ENCODE results near the gene TMEM97. TPM values are rescaled to one million over a fixed set of nuclear protein-coding genes. Genes with fewer than 3 reads are reported as not detected.

TMEM97 gene
- total and polyA plus RNA-seq, 2 experiments from 2014 or later = 101 to 216 TPM

- H3K27ac ChIP-seq (ENCODE audit: low read depth) = no peak overlapping the region
Measured at GRCh38 chr17:28365487-28365886, 46.5 kb downstream of the TMEM97 start.

GRCh38 chr17:28366605-28367004 lies 47.6 kb downstream of the TMEM97 start:
- peak; percentile 39 for DNase-seq (ENCODE audit: low spot score)
- no peaks in the 10 kb centered on the region for H3K9me3 Mint-ChIP-seq
- H3K4me3 ChIP-seq = no peak overlapping the region
- peak; percentile 12 to 30; a peak in 3 of 4 replicates for TF ChIP-seq CTCF (conservative IDR thresholded peaks at IDR 0.05; ENCODE audit: low read depth in 2 of 2)
- TF ChIP-seq, protein P1, sequence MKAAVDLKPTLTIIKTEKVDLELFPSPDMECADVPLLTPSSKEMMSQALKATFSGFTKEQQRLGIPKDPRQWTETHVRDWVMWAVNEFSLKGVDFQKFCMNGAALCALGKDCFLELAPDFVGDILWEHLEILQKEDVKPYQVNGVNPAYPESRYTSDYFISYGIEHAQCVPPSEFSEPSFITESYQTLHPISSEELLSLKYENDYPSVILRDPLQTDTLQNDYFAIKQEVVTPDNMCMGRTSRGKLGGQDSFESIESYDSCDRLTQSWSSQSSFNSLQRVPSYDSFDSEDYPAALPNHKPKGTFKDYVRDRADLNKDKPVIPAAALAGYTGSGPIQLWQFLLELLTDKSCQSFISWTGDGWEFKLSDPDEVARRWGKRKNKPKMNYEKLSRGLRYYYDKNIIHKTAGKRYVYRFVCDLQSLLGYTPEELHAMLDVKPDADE (IDR thresholded peaks at IDR 0.05) = no peak
- ATAC-seq = peak; percentile 8; the same call in 1 of the 3 replicates
- peaks cover 14% of the 10 kb centered on the region for H3K27me3 Mint-ChIP-seq (ENCODE audit: insufficient read depth, low read depth, poor library complexity)
- no peaks in the 10 kb centered on the region for H3K79me2 ChIP-seq (replicated peaks; ENCODE audit: insufficient read depth)
- no peaks in the 10 kb centered on the region; the same call in 1 of the 2 replicates for H3F3A ChIP-seq (replicated peaks; ENCODE audit: low read depth)
- H3K4me2 ChIP-seq = no peak overlapping the region
- H2AFZ ChIP-seq = no peak overlapping the region
- H3K27me3 ChIP-seq (ENCODE audit: insufficient read depth) = no peaks in the 10 kb centered on the region
- no peak overlapping the region for H3K27ac ChIP-seq (ENCODE audit: low read depth)
- H3K36me3 Mint-ChIP-seq (ENCODE audit: low read depth) = peaks cover 8% of the 10 kb centered on the region; the same call in 2 of the 3 replicates
- H3K27ac Mint-ChIP-seq = no peak overlapping the region
- H3K4me1 ChIP-seq (ENCODE audit: insufficient read depth) = peaks cover 9% of the 10 kb centered on the region; the same call in 1 of the 2 replicates
- H3K9me2 ChIP-seq (ENCODE audit: insufficient read depth) = no peaks in the 10 kb centered on the region
- no peak overlapping the region for H3K4me3 Mint-ChIP-seq
- no peaks in the 10 kb centered on the region for H4K20me1 ChIP-seq (replicated peaks; ENCODE audit: insufficient read depth)
- peaks cover 5% of the 10 kb centered on the region; the same call in 1 of the 2 replicates for H3K36me3 ChIP-seq (ENCODE audit: insufficient read depth)
- H3K4me1 Mint-ChIP-seq = peaks cover 13% of the 10 kb centered on the region

More at GRCh38 chr17:28365487-28365886, 46.5 kb downstream of the TMEM97 start:
- H3K79me2 ChIP-seq (replicated peaks; ENCODE audit: insufficient read depth) = no peaks in the 10 kb centered on the region
- no peaks in the 10 kb centered on the region for H3K9me2 ChIP-seq (ENCODE audit: insufficient read depth)
- H3K27me3 Mint-ChIP-seq (ENCODE audit: insufficient read depth, low read depth, poor library complexity) = peaks cover 11% of the 10 kb centered on the region
- DNase-seq (ENCODE audit: low spot score) = no peak
- H3K36me3 Mint-ChIP-seq (ENCODE audit: low read depth) = peaks cover 19% of the 10 kb centered on the region
- H2AFZ ChIP-seq = no peak overlapping the region
- H3K4me1 Mint-ChIP-seq = peaks cover 10% of the 10 kb centered on the region
- TF ChIP-seq NANOG (IDR thresholded peaks at IDR 0.05; ENCODE audit: borderline replicate concordance) = no peak
- no peak for TF ChIP-seq ZNF114 (CRISPR knock-in tag; IDR thresholded peaks at IDR 0.05)
- TF ChIP-seq, protein P1 (IDR thresholded peaks at IDR 0.05) = no peak
- TF ChIP-seq JUNB (IDR thresholded peaks at IDR 0.05; ENCODE audit: unreplicated experiment) = no peak
- TF ChIP-seq EZH2 (IDR thresholded peaks at IDR 0.05; ENCODE audit: low read depth, unreplicated experiment) = no peak
- no peak for TF ChIP-seq POLR2AphosphoS5 (IDR thresholded peaks at IDR 0.05; ENCODE audit: low read depth)
- TF ChIP-seq STAT1 (IDR thresholded peaks at IDR 0.05; ENCODE audit: unreplicated experiment) = no peak
- no peak for TF ChIP-seq EZH2phosphoT487 (IDR thresholded peaks at IDR 0.05; ENCODE audit: unreplicated experiment)
- TF ChIP-seq ZNF331 (CRISPR knock-in tag; IDR thresholded peaks at IDR 0.05; ENCODE audit: low read depth) = no peak
- TF ChIP-seq CREB1 (CRISPR knock-in tag; IDR thresholded peaks at IDR 0.05; ENCODE audit: low read depth) = no peak
- H3K4me2 ChIP-seq = no peak overlapping the region
- H3K4me3 Mint-ChIP-seq = no peak overlapping the region
- no peak for ATAC-seq
- no peaks in the 10 kb centered on the region; the same call in 1 of the 2 replicates for H3F3A ChIP-seq (replicated peaks; ENCODE audit: low read depth)
- H3K36me3 ChIP-seq (ENCODE audit: insufficient read depth) = peaks cover 8% of the 10 kb centered on the region; the same call in 1 of the 2 replicates
- H3K27ac Mint-ChIP-seq = no peak overlapping the region
- H3K27me3 ChIP-seq (ENCODE audit: insufficient read depth) = no peaks in the 10 kb centered on the region
- H4K20me1 ChIP-seq (replicated peaks; ENCODE audit: insufficient read depth) = no peaks in the 10 kb centered on the region; the same call in 1 of the 2 replicates
- no peak overlapping the region for H3K4me3 ChIP-seq
- H3K9me3 Mint-ChIP-seq = no peaks in the 10 kb centered on the region
- peaks cover 2% of the 10 kb centered on the region; the same call in 1 of the 2 replicates for H3K4me1 ChIP-seq (ENCODE audit: insufficient read depth)

Measured in GM23338 (cell line).